GM12891 (cell line): ENCODE measurements around the gene IGFBP6.

Source experiments
- DNase-seq: peaks from one replicate; pipeline ENCODE4 v3.0.0; 2011; ENCODE audit warnings: low spot score; ENCODE audit not compliant: insufficient read length
- FAIRE-seq: peaks from 2 replicates; lab custom pipeline; 2011; peaks lifted over from hg19 to GRCh38; lab: Jason Lieb, UNC
- PAX5 ChIP-seq: IDR thresholded peaks from 2 replicates; pipeline ENCODE4 v1.6.1; 2011; ENCODE audit warnings: low read length, moderate library complexity, mild to moderate bottlenecking; ENCODE audit not compliant: insufficient read depth, severe bottlenecking
- POLR2A ChIP-seq: IDR thresholded peaks from 2 replicates; pipeline ENCODE4 v1.6.1; 2011; ENCODE audit warnings: low read depth, low read length, control low read depth
- POLR2AphosphoS5 ChIP-seq: IDR thresholded peaks from 2 replicates; pipeline ENCODE4 v1.6.1; 2011; ENCODE audit warnings: low read depth, low read length, control low read depth
- POU2F2 ChIP-seq: IDR thresholded peaks from 2 replicates; pipeline ENCODE4 v1.6.1; 2011; ENCODE audit warnings: low read depth, mild to moderate bottlenecking, control low read depth, low read length, moderate library complexity
- SPI1 ChIP-seq: IDR thresholded peaks from 2 replicates; pipeline ENCODE4 v1.6.1; 2011; ENCODE audit warnings: low read depth, low read length, control low read depth
- TAF1 ChIP-seq: IDR thresholded peaks from 2 replicates; pipeline ENCODE4 v1.6.1; 2011; ENCODE audit warnings: low read depth, low read length, control low read depth

IGFBP6 gene

GRCh38 chr12:53096089-53096741 lies 1.3 kb upstream of the IGFBP6 start:
- DNase-seq (no peak), FAIRE-seq (no peak)
- TF ChIP-seq TAF1 (no peak), PAX5 (no peak)

DNA sequence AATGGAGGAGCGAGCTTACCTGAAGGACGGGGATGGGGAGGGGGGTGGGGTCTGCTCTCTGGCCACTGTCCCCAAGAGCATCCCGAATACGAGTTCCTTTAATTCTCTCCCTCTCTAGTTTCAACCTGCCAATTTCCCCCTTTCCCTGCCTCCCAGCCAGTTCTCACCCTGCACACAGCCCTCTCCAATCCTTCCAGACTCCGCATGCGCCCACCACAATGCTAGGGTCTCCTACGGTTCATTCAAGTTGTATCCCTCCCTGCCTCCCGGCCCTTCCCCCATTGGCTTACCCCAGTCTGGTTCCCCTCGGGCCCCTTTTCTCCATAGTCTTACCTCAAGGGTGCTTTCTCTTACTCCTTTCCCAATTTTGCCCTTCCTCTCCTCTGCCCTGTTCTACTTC lies 708 bp upstream of the IGFBP6 start:
- no peak for FAIRE-seq
- no peak for DNase-seq
- TF ChIP-seq POU2F2 (no peak), POLR2A (no peak), PAX5 (no peak), SPI1 (no peak), TAF1 (no peak), POLR2AphosphoS5 (no peak)

GRCh38 chr12:53097207-53097563 lies 282 bp upstream of the IGFBP6 start:
- TF ChIP-seq SPI1 (no peak), POLR2A (no peak), POU2F2 (no peak), TAF1 (no peak), POLR2AphosphoS5 (no peak), PAX5 (no peak)
- no peak for DNase-seq
- FAIRE-seq = no peak

- FAIRE-seq (no peak), DNase-seq (no peak)
- TF ChIP-seq TAF1 (no peak), POLR2A (no peak), POU2F2 (no peak), POLR2AphosphoS5 (no peak), PAX5 (no peak), SPI1 (no peak)
Observed at GRCh38 chr12:53098354-53098981, 1.0 kb downstream of the IGFBP6 start.

DNA sequence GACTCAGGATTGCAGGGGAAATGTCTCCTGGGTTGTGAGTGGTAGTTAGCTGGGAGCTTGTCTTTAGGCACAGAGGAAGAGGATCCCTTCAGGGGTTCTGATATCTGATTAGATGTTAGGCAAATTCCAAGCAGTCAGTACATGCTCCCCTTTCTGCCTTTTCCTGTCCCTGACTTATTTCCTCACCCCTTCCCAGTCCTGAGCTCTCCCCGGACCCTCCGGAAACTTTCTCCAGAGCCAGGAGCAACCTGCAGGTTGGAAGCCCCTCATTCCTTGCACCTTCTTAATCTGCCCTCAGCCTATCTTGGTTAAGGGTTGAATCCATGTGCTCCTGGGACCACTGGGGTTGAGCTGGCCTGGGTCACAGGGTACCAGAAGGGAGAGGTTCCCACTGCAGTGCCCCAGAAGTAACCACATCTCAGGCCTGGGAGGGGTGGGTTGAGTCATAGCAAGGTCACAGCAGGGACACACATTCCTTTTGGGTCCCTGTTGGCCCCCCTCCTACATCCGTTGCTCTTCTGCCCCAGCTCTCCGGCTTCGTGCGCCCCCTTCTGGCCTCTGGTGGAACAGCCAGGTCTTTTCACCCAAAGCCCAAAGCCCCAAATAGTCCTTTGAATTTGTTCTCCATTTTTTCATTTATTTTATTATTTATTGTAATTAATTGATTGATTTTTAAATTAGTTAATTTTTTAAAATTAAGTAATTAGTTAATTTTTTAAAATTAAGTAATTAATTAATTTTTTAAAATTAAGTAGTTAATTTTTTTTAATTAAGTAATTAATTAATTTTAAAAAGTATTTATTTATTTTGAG lies 1.8 kb downstream of the IGFBP6 start:
- DNase-seq (peak; percentile 65), FAIRE-seq (no peak)
- no peak for TF ChIP-seq SPI1
- no peak for TF ChIP-seq POU2F2
- TF ChIP-seq POLR2AphosphoS5 = no peak
- no peak for TF ChIP-seq TAF1
- TF ChIP-seq PAX5 = no peak
- TF ChIP-seq POLR2A = no peak

- TF ChIP-seq POLR2AphosphoS5 = no peak
- no peak for TF ChIP-seq TAF1
- TF ChIP-seq PAX5 = no peak
- TF ChIP-seq POLR2A = no peak
- TF ChIP-seq SPI1 = no peak
- no peak for TF ChIP-seq POU2F2
- FAIRE-seq = no peak
- no peak for DNase-seq
Observed at GRCh38 chr12:53100466-53101151, 3.1 kb downstream of the IGFBP6 start.

DNA sequence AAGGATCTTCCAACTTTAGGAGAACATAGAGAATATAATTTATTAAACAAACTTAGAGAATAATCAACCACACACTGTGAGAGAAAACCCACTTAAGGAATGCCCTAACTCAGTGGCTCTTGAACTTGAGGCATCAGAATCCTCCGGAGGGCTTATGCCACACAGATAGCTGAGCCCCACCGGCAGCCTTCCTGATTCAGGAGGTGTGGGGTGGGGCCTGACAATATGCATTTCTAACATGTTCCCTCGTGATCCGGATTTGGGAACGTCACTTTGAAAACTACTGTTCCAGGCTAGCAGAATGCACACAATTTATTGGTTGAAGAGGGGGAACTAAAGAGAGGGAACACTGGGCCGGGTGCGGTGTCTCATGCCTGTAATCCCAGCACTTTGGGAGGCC lies 3.8 kb downstream of the IGFBP6 start:
- TF ChIP-seq POLR2A (no peak), PAX5 (no peak), TAF1 (no peak), POU2F2 (no peak), POLR2AphosphoS5 (no peak), SPI1 (no peak)
- FAIRE-seq (no peak), DNase-seq (no peak)

DNA sequence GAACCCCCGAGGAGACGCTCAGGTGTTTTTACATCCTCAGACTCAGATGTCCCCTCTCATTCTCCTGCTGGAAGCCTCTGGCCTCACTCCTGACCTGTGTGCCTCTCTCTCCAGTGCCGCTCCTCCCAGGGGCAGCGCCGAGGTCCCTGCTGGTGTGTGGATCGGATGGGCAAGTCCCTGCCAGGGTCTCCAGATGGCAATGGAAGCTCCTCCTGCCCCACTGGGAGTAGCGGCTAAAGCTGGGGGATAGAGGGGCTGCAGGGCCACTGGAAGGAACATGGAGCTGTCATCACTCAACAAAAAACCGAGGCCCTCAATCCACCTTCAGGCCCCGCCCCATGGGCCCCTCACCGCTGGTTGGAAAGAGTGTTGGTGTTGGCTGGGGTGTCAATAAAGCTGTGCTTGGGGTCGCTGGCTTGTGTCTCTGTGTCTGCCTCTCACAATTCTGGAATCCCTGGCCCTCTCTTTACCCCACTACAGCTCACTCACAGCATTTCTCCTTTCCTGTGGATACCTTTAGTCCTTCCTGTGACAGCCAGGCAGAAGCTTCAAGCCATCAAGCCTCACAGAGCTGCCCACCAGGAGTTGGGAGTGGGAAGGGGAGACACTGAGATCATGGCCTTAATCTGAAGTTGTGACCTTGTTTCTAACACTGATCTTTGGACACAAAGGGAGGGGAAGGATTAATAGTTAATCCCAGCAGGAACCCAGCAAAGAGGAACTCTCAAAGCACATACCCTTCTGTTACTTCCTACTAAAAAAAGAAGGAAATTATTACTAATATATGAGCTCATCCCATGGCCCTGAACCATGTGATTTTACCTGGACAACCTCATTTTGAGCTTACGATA lies 4.7 kb downstream of the IGFBP6 start:
- no peak for TF ChIP-seq POU2F2
- TF ChIP-seq POLR2AphosphoS5 = no peak
- TF ChIP-seq SPI1 = no peak
- no peak for TF ChIP-seq POLR2A
- TF ChIP-seq PAX5 = no peak
- no peak for TF ChIP-seq TAF1
- FAIRE-seq = no peak
- no peak for DNase-seq
